BE2C (cell line): ENCODE results near the gene PJVK.
"Not testable (repeated sequence)": the region's sequence is repeated elsewhere in the genome, so short reads cannot be mapped to it uniquely, and the experiment has no call there.

ENCODE experiments used
- DNase-seq: peaks from one replicate; pipeline ENCODE4 v3.0.0-alpha.2; 2020
- H3K27me3 ChIP-seq: fragments of 250-450 bp; sonication (Bioruptor Pico); 2 replicates; pipeline ENCODE4 v1.5.1; 2020; ENCODE audit warnings: mild to moderate bottlenecking
- H3K36me3 ChIP-seq: fragments of 250-450 bp; sonication (Bioruptor Pico); 2 replicates; pipeline ENCODE4 v1.5.1; 2020; ENCODE audit warnings: mild to moderate bottlenecking
- H3K4me1 ChIP-seq: fragments of 250-450 bp; sonication (Bioruptor Pico); 2 replicates; pipeline ENCODE4 v1.5.1; 2020
- H3K4me3 ChIP-seq: 2 replicates; pipeline ENCODE4 v1.5.1; 2011; ENCODE audit warnings: low read depth, low read length
- H3K9me3 ChIP-seq: fragments of 250-450 bp; sonication (Bioruptor Pico); 2 replicates; pipeline ENCODE4 v1.5.1; 2020
- TF ChIP-seq, protein P1 (sequence below): IDR thresholded peaks from 2 replicates; pipeline ENCODE4 v1.5.1; 2012; ENCODE audit warnings: mild to moderate bottlenecking, low read depth, low read length

The PJVK gene

DNA sequence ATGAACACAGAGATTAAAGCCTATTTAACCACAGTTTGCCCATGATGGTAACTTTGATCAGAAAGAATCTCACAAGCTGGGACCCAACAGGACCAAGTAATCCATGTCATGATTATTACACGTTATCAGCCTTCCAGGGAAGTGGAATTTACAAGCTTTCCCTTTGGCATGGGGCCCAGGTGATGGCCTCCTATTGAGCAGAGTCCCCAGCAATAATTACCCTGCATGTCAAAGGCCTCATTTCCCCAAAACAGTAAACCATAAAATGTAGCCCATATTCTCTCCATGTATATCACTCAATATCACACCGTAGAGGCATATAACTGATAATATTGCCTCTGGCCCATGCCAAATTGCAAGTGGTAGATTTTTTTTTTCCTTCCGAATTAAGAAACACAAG is 39.1 kb upstream of the PJVK start:
- Histone ChIP-seq H3K9me3 (no peaks in the 10 kb centered on the region), H3K4me3 (no peak overlapping the region), H3K36me3 (no peaks in the 10 kb centered on the region), H3K4me1 (peaks cover 3% of the 10 kb centered on the region; the same call in 1 of the 2 replicates), H3K27me3 (no peaks in the 10 kb centered on the region)
- DNase-seq, result no peak
- TF ChIP-seq, protein P1, sequence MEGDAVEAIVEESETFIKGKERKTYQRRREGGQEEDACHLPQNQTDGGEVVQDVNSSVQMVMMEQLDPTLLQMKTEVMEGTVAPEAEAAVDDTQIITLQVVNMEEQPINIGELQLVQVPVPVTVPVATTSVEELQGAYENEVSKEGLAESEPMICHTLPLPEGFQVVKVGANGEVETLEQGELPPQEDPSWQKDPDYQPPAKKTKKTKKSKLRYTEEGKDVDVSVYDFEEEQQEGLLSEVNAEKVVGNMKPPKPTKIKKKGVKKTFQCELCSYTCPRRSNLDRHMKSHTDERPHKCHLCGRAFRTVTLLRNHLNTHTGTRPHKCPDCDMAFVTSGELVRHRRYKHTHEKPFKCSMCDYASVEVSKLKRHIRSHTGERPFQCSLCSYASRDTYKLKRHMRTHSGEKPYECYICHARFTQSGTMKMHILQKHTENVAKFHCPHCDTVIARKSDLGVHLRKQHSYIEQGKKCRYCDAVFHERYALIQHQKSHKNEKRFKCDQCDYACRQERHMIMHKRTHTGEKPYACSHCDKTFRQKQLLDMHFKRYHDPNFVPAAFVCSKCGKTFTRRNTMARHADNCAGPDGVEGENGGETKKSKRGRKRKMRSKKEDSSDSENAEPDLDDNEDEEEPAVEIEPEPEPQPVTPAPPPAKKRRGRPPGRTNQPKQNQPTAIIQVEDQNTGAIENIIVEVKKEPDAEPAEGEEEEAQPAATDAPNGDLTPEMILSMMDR, result no peak

DNA sequence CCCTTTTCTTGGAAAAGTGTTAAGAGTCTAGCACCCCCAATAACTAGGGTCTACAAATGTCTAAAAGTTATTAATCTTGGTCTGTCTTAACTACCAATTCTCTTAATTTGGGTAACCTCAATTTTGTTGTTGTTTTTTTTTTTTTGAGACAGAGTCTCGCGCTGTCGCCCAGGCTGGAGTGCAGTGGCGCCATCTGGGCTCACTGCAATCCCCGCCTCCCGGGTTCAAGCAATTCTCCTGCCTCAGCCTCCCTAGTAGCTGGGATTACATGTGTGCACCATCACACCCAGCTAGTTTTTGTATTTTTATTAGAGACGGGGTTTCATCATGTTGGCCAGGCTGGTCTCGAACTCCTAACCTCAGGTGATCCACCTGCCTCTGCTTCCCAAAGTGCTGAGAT is 38.7 kb upstream of the PJVK start:
- not testable (repeated sequence) for H3K4me1 ChIP-seq, H3K4me3 ChIP-seq, H3K27me3 ChIP-seq

DNA sequence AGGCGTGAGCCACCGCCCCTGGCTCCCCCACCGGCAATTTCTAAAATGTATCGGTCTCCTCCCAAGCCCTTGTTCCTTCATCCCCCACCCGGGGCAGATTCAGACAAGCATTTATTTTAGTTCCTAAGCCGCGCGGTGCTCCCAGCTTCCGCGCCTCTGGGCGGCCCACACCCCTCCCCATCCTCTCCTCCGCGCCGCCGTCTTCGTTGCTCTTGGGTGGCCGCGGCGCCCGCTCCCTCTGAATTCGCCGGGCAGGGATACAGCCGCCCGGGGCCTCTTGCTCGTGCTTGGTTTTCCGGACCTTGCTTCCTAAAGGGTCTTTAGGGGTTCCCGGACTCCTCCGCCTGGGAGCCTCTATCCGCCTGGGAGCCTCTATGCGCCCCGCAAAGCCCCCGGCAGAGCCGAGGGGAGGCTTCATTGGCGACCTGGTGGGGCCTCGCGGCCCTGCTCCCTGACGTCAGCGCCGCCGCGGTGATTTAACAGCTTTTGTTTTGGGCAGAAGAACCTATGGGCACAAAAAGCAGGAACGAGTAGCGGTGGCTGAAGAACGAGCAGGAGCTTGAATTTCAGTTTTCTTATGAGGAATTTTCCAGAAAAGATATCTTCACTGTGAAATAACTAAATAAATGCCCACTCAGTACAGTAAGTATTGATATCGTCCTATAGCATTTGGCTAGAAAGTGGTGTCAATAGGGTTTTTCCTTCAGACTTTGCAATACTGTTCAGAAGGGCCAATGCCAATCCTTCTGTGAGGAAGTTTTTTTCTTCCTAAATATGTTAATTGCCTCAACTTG is 37.5 kb upstream of the PJVK start:
- Histone ChIP-seq H3K27me3 (no peaks in the 10 kb centered on the region), H3K36me3 (no peaks in the 10 kb centered on the region), H3K9me3 (no peaks in the 10 kb centered on the region), H3K4me3 (peak overlapping the region; percentile 75), H3K4me1 (peaks cover 3% of the 10 kb centered on the region; the same call in 1 of the 2 replicates)
- DNase-seq, result peak; percentile 71
- TF ChIP-seq, protein P1, result no peak

More for the DNA sequence above, 38.7 kb upstream of the PJVK start:
- not testable (repeated sequence) for H3K9me3 ChIP-seq, H3K36me3 ChIP-seq, DNase-seq

DNA sequence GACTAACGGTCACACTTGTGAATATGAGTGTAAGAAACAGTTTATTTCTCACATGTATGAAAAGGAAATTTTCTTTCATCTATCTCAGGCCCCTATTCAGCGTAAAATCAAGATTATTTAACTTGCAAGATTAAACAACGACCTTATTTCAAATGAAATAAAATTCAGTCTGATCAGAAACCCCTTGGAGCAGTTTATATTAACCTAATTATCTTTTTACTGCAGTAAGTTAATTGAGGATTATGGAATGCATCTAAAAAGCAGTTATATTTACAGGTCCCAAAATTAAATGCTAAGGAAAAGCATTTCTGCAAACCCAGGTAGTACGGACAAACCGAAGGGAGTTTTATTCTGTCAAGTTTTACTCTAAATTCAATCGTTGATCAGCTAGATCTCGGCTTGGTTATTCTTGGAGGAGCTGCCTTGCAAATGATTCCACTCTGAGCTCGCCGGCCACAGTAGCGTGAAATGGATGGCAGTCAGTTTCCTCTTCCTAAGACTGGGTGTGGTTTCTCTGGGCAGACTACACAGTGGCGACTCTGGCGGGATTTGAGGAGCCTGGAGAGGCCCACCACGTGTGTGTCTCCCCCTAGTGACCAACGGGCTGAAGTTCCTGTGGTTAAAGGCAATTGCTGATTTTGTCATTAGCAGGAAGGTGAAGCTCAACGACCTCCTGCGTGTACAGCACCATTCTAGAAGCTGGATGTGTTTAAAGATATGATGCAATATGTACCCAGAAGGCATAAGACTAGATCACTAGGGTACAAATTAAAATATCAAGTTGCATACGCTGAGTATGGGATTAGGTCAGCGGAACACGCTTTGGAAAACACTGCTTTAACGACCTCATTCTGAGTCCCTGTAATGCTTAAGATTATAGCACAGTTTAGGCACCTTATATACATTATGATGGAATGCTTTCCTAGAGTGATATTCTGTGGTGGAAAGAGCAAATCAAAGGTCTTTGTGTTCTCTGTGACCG is 36.6 kb upstream of the PJVK start:
- Histone ChIP-seq H3K4me3 (peak overlapping the region; percentile 75), H3K36me3 (no peaks in the 10 kb centered on the region), H3K9me3 (no peaks in the 10 kb centered on the region), H3K27me3 (no peaks in the 10 kb centered on the region), H3K4me1 (peaks cover 3% of the 10 kb centered on the region; the same call in 1 of the 2 replicates)
- DNase-seq, result peak; percentile 86
- TF ChIP-seq, protein P1, result peak; percentile 81

DNA sequence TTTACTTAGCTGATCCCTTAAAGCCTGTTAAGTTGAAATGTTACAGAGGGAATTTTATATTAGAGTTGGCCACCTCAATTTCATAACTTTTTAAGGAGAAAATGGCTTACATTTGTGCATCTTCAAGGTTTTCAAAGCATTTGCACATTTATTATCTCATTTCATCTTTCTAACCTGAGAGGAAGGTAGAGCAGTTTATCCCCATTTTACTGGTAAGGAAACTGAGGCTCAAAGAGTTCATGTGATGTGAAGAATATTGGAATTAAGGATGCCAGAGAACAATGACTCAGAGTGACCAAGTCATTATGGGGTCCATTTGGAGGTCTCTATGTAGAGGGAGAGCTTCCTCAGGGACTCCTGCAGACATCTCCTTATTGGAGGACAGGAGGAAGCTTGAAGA is 35.2 kb upstream of the PJVK start:
- no peak overlapping the region for H3K4me3 ChIP-seq
- H3K4me1 ChIP-seq, result peaks cover 3% of the 10 kb centered on the region; the same call in 1 of the 2 replicates
- no peaks in the 10 kb centered on the region for H3K9me3 ChIP-seq
- no peaks in the 10 kb centered on the region for H3K27me3 ChIP-seq
- no peaks in the 10 kb centered on the region for H3K36me3 ChIP-seq
- TF ChIP-seq, protein P1, result no peak
- DNase-seq, result no peak

DNA sequence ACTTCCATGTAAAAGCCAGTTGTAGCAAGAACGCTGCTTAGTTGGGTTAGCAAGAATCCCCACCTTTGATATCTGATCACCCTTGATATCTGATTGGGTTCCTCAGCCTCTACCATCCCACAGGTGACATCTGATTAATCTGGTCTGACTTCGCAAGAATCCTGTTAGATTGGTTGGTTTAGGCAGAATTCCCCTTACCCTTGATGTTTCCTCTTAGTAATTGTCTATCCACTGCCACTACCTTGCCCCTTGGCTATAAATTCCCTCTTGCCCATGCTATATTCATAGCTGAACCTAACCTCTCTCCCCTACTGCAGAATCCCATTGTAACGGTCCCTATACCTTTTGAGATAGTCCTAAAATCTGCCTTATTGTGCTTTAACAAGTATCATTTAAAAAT is 33.3 kb upstream of the PJVK start:
- peaks cover 3% of the 10 kb centered on the region; the same call in 1 of the 2 replicates for H3K4me1 ChIP-seq
- H3K27me3 ChIP-seq, result no peaks in the 10 kb centered on the region
- no peak overlapping the region for H3K4me3 ChIP-seq
- TF ChIP-seq, protein P1, result no peak
- no peak for DNase-seq
- H3K36me3 ChIP-seq, result no peaks in the 10 kb centered on the region
- no peaks in the 10 kb centered on the region for H3K9me3 ChIP-seq
